SU-DHL-6 (cell line): Measurements from ENCODE around the gene KRT6B.

Source experiments
- EZH2phosphoT487 ChIP-seq: fragments of 200-600 bp; sonication (generic), shearing (Covaris generic); conservative IDR thresholded peaks from 2 replicates; pipeline ENCODE4 v1.6.1; 2018; ENCODE audit warnings: mild to moderate bottlenecking, antibody characterized with exemption, low read length, moderate library complexity, mixed read lengths
- TF ChIP-seq, protein P1 (sequence below): fragments of 200-600 bp; sonication (generic); IDR thresholded peaks from one replicate; pipeline ENCODE4 v1.5.1; 2017; ENCODE audit warnings: antibody characterized with exemption, mild to moderate bottlenecking, low read length, moderate library complexity; ENCODE audit not compliant: insufficient read depth, poor library complexity, severe bottlenecking

DNA sequence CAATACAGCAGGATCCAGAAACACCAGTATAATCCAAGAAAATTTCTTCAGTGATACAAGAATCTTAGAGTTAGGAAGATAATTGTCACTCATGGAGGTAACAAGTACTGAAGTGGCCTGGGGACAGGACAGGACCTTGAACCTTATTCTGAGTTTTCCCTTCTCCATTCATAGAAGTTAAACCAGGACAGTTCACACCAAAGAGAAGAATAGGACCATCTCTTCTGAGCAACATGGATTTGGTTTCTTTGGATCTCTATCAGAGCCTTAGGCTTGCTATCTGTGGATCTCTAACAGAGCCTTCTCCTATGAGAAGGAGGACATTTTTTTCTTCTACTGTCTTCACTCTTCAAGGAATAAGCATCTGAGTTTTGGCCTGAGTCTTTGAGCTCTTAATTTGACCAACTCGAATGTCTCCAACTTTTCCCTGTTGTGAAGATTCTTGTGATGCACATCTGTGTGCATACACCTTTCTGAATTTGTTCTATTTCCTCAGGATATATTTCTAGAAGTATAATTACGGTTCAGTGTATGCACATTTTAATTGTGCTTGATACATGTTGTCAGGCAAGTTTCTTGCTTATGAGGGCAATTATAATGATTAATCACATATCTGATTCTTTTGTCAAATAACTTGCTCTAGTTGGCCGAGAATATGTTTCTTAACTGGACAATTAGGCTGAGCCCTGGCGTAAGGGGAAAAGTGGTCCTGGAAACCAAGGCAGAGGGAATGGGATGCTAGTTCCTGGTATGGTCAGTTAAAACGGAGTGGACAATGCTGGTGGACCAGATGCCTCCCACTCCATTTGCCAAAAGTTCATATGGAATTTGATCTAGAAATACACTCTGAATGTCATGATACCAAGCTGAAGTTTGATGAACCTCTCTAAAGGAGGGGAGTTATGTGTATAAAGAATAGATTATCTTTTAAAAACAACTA lies 34.5 kb upstream of the KRT6B start:
- TF ChIP-seq, protein P1, sequence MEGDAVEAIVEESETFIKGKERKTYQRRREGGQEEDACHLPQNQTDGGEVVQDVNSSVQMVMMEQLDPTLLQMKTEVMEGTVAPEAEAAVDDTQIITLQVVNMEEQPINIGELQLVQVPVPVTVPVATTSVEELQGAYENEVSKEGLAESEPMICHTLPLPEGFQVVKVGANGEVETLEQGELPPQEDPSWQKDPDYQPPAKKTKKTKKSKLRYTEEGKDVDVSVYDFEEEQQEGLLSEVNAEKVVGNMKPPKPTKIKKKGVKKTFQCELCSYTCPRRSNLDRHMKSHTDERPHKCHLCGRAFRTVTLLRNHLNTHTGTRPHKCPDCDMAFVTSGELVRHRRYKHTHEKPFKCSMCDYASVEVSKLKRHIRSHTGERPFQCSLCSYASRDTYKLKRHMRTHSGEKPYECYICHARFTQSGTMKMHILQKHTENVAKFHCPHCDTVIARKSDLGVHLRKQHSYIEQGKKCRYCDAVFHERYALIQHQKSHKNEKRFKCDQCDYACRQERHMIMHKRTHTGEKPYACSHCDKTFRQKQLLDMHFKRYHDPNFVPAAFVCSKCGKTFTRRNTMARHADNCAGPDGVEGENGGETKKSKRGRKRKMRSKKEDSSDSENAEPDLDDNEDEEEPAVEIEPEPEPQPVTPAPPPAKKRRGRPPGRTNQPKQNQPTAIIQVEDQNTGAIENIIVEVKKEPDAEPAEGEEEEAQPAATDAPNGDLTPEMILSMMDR = no peak
- TF ChIP-seq EZH2phosphoT487 = no peak
